HepG2 (cell line): ENCODE results near the gene ZCCHC24. TPM values are rescaled to one million over a fixed set of nuclear protein-coding genes. Genes with fewer than 3 reads are reported as not detected.

Source experiments
- BRD4 ChIP-seq: sonication (generic); formaldehyde crosslinking; IDR thresholded peaks from 2 replicates; pipeline ENCODE4 v1.4.0; 2020; ENCODE audit warnings: missing genetic modification reagents
- GATAD2A ChIP-seq: IDR thresholded peaks from 2 replicates; pipeline ENCODE4 v1.6.1; 2016
- GTF3A ChIP-seq: sonication (generic); formaldehyde crosslinking; conservative IDR thresholded peaks from 2 replicates; pipeline ENCODE4 v1.4.0; 2020; ENCODE audit warnings: mild to moderate bottlenecking, missing genetic modification reagents
- KDM4B ChIP-seq: sonication (generic); formaldehyde crosslinking; IDR thresholded peaks from 2 replicates; pipeline ENCODE4 v1.4.0; 2020; ENCODE audit warnings: missing genetic modification reagents
- MEIS1 ChIP-seq: sonication (generic); formaldehyde crosslinking; IDR thresholded peaks from 2 replicates; pipeline ENCODE4 v1.9.0; 2021; ENCODE audit warnings: mild to moderate bottlenecking, missing genetic modification reagents, moderate library complexity, borderline replicate concordance
- PLRG1 ChIP-seq: fragments of 450-650 bp; conservative IDR thresholded peaks from 2 replicates; pipeline ENCODE4 v1.6.1; 2016
- POLR2AphosphoS5 ChIP-seq: IDR thresholded peaks from 2 replicates; pipeline ENCODE4 v1.6.1; 2012; ENCODE audit warnings: low read depth, low read length
- RORA ChIP-seq: sonication (generic); formaldehyde crosslinking; IDR thresholded peaks from 2 replicates; pipeline ENCODE4 v1.5.0; 2020; ENCODE audit warnings: mild to moderate bottlenecking, missing genetic modification reagents, moderate library complexity
- SAFB2 ChIP-seq: sonication (generic); formaldehyde crosslinking; IDR thresholded peaks from 2 replicates; pipeline ENCODE4 v1.5.1; 2020; ENCODE audit warnings: missing genetic modification reagents, low read depth, mild to moderate bottlenecking, borderline replicate concordance
- SPEN ChIP-seq: sonication (generic); formaldehyde crosslinking; IDR thresholded peaks from 2 replicates; pipeline ENCODE4 v1.5.1; 2020; ENCODE audit warnings: low read depth, mild to moderate bottlenecking, missing genetic modification reagents
- TGIF2 ChIP-seq: IDR thresholded peaks from 2 replicates; pipeline ENCODE4 v1.6.1; 2016; ENCODE audit warnings: control low read depth, missing compliant biosample characterization
- ZFP36L1 ChIP-seq: sonication (generic); formaldehyde crosslinking; IDR thresholded peaks from 2 replicates; pipeline ENCODE4 v1.8.0; 2022; ENCODE audit warnings: mild to moderate bottlenecking, missing genetic modification reagents, moderate library complexity
- ZIK1 ChIP-seq: sonication (generic); formaldehyde crosslinking; IDR thresholded peaks from 2 replicates; pipeline ENCODE4 v1.5.0; 2020; ENCODE audit warnings: mild to moderate bottlenecking, low read depth, missing genetic modification reagents, borderline replicate concordance
- ZNF24 ChIP-seq: fragments of 450-650 bp; IDR thresholded peaks from 2 replicates; pipeline ENCODE4 v1.6.1; 2017; ENCODE audit warnings: antibody characterized with exemption, mild to moderate bottlenecking
- ZNF441 ChIP-seq: sonication (generic); formaldehyde crosslinking; IDR thresholded peaks from 2 replicates; pipeline ENCODE4 v1.7.0; 2021; ENCODE audit warnings: missing genetic modification reagents, borderline replicate concordance
- ZNF614 ChIP-seq: IDR thresholded peaks from 2 replicates; pipeline ENCODE4 v1.6.1; 2018; ENCODE audit warnings: missing biosample characterization, missing genetic modification reagents, inconsistent platforms, borderline replicate concordance
- ZNF670 ChIP-seq: sonication (generic); formaldehyde crosslinking; IDR thresholded peaks from 2 replicates; pipeline ENCODE4 v1.8.0; 2022; ENCODE audit warnings: mild to moderate bottlenecking, missing genetic modification reagents, borderline replicate concordance
- ZNF678 ChIP-seq: sonication (generic); formaldehyde crosslinking; IDR thresholded peaks from 2 replicates; pipeline ENCODE4 v1.4.0; 2020; ENCODE audit warnings: mild to moderate bottlenecking, missing genetic modification reagents
- ZNF7 ChIP-seq: IDR thresholded peaks from 2 replicates; pipeline ENCODE4 v1.6.1; 2016; ENCODE audit warnings: missing biosample characterization, missing genetic modification reagents
- ZNF766 ChIP-seq: sonication (generic); formaldehyde crosslinking; IDR thresholded peaks from 2 replicates; pipeline ENCODE4 v1.5.0; 2020; ENCODE audit warnings: missing genetic modification reagents, borderline replicate concordance
- ZNF776 ChIP-seq: sonication (generic); formaldehyde crosslinking; IDR thresholded peaks from 2 replicates; pipeline ENCODE4 v1.4.0; 2020; ENCODE audit warnings: mild to moderate bottlenecking, missing genetic modification reagents
- ZNF839 ChIP-seq: sonication (generic); formaldehyde crosslinking; IDR thresholded peaks from 2 replicates; pipeline ENCODE4 v1.4.0; 2020; ENCODE audit warnings: missing genetic modification reagents, mild to moderate bottlenecking, borderline replicate concordance
- ZSCAN22 ChIP-seq: sonication (generic); formaldehyde crosslinking; IDR thresholded peaks from 2 replicates; pipeline ENCODE4 v1.4.0; 2020; ENCODE audit warnings: mild to moderate bottlenecking, missing genetic modification reagents
- ZSCAN31 ChIP-seq: sonication (generic); formaldehyde crosslinking; IDR thresholded peaks from 2 replicates; pipeline ENCODE4 v1.5.0; 2020; ENCODE audit warnings: low read depth, mild to moderate bottlenecking, missing genetic modification reagents
- polyA plus RNA-seq, 8 experiments: library from polyadenylated mRNA; depleted of rRNA in 3 of 8; stranded (reverse) in 7 of 8; unstranded in 1 of 8; fragments of >200 nt; fragmentation: Illumina TruSeq in 4 of 8; extraction: Trizol in 4 of 8; gene quantifications; 2 replicates each; pipeline versions ENCODE4 v1.2.1 to v1.2.3, GENCODE V29; 2011 to 2016; ENCODE audit warnings: low read depth in 4 of 8, missing spikeins in 1 of 8, mixed read lengths in 1 of 8; ENCODE audit not compliant: insufficient read depth in 1 of 8
- total RNA-seq, 5 experiments: library from RNA; depleted of rRNA; stranded (reverse); fragments of >200 nt; fragmentation: Illumina TruSeq; extraction: Trizol; gene quantifications; 2 replicates each; pipeline ENCODE4 v1.2.3, GENCODE V29; 2016; ENCODE audit warnings: low read depth in 1 of 5
- TF ChIP-seq, protein P1 (sequence below): sonication (generic); formaldehyde crosslinking; IDR thresholded peaks from 2 replicates; pipeline ENCODE4 v1.9.0; 2021; ENCODE audit warnings: missing genetic modification reagents, borderline replicate concordance
- TF ChIP-seq, protein P2 (sequence below): IDR thresholded peaks from 2 replicates; pipeline ENCODE4 v1.6.1; 2016; ENCODE audit warnings: low read depth, control low read depth
- TF ChIP-seq, protein P3 (sequence below): sonication (generic); formaldehyde crosslinking; IDR thresholded peaks from 2 replicates; pipeline ENCODE4 v1.5.1; 2020; ENCODE audit warnings: mild to moderate bottlenecking, missing genetic modification reagents, moderate library complexity
- TF ChIP-seq, protein P4 (sequence below): sonication (generic); formaldehyde crosslinking; IDR thresholded peaks from 2 replicates; pipeline ENCODE4 v1.4.0; 2020; ENCODE audit warnings: missing genetic modification reagents

Gene ZCCHC24
- total and polyA plus RNA-seq, 2 of the 13 experiments (the other 11 are each of a cell fraction or from before 2014, with no cell fraction given), result 3.1 to 7.9 TPM

DNA sequence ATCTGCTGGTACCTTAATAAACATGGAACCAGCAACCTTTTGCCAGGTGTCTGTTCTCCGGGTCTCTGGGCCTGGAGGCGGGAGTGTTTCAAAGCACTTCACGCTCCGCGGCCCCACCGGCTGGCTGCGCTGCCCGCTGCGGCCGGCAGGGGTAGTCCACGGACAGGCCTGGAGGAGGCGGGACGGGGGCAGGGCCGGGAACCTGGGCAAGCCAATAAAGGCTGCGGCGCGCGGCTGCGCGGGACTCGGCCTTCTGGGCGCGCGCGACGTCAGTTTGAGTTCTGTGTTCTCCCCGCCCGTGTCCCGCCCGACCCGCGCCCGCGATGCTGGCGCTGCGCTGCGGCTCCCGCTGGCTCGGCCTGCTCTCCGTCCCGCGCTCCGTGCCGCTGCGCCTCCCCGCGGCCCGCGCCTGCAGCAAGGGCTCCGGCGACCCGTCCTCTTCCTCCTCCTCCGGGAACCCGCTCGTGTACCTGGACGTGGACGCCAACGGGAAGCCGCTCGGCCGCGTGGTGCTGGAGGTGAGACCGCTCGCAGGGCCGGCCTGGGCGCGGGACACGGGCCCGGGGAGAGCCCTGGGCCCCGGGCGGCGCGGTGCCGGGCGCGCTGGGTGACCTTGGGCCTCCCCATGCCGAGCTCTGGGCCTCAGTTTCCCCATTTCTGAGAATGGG is 98.1 kb downstream of the ZCCHC24 start, which contains the start of gene PPIF (continued):
- TF ChIP-seq, protein P1, sequence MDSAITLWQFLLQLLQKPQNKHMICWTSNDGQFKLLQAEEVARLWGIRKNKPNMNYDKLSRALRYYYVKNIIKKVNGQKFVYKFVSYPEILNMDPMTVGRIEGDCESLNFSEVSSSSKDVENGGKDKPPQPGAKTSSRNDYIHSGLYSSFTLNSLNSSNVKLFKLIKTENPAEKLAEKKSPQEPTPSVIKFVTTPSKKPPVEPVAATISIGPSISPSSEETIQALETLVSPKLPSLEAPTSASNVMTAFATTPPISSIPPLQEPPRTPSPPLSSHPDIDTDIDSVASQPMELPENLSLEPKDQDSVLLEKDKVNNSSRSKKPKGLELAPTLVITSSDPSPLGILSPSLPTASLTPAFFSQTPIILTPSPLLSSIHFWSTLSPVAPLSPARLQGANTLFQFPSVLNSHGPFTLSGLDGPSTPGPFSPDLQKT (CRISPR knock-in tag), result no peak
- no peak for TF ChIP-seq BRD4 (CRISPR knock-in tag)
- TF ChIP-seq ZFP36L1 (CRISPR knock-in tag), result no peak
- peak; percentile 63; the same call in 1 of the 2 replicates for TF ChIP-seq ZNF614 (CRISPR knock-in tag)
- 0 out of 2 replicates have a peak, but pooled peaks have one; percentile 69 for TF ChIP-seq SAFB2
- peak; percentile 76; the same call in 1 of the 2 replicates for TF ChIP-seq ZNF441 (CRISPR knock-in tag)
- TF ChIP-seq ZNF766 (CRISPR knock-in tag), result peak; percentile 71; the same call in 1 of the 2 replicates
- TF ChIP-seq, protein P2, sequence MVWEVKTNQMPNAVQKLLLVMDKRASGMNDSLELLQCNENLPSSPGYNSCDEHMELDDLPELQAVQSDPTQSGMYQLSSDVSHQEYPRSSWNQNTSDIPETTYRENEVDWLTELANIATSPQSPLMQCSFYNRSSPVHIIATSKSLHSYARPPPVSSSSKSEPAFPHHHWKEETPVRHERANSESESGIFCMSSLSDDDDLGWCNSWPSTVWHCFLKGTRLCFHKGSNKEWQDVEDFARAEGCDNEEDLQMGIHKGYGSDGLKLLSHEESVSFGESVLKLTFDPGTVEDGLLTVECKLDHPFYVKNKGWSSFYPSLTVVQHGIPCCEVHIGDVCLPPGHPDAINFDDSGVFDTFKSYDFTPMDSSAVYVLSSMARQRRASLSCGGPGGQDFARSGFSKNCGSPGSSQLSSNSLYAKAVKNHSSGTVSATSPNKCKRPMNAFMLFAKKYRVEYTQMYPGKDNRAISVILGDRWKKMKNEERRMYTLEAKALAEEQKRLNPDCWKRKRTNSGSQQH, result 0 out of 2 replicates have a peak, but pooled peaks have one; percentile 57
- no peak for TF ChIP-seq MEIS1 (CRISPR knock-in tag)
- TF ChIP-seq PLRG1, result no peak
- TF ChIP-seq, protein P3, sequence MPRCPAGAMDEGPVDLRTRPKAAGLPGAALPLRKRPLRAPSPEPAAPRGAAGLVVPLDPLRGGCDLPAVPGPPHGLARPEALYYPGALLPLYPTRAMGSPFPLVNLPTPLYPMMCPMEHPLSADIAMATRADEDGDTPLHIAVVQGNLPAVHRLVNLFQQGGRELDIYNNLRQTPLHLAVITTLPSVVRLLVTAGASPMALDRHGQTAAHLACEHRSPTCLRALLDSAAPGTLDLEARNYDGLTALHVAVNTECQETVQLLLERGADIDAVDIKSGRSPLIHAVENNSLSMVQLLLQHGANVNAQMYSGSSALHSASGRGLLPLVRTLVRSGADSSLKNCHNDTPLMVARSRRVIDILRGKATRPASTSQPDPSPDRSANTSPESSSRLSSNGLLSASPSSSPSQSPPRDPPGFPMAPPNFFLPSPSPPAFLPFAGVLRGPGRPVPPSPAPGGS (CRISPR knock-in tag), result peak; percentile 76; the same call in 1 of the 2 replicates
- 0 out of 2 replicates have a peak, but pooled peaks have one; percentile 50 for TF ChIP-seq ZNF678
- peak; percentile 81; the same call in 1 of the 2 replicates for TF ChIP-seq ZNF776
- 0 out of 2 replicates have a peak, but pooled peaks have one; percentile 48 for TF ChIP-seq KDM4B (CRISPR knock-in tag)
- TF ChIP-seq ZNF839 (CRISPR knock-in tag), result 0 out of 2 replicates have a peak, but pooled peaks have one; percentile 13
- TF ChIP-seq ZIK1 (CRISPR knock-in tag), result no peak
- 0 out of 2 replicates have a peak, but pooled peaks have one; percentile 27 for TF ChIP-seq GATAD2A (CRISPR knock-in tag)
- no peak for TF ChIP-seq ZNF7 (CRISPR knock-in tag)
- no peak for TF ChIP-seq ZSCAN22 (CRISPR knock-in tag)
- TF ChIP-seq ZSCAN31 (CRISPR knock-in tag), result peak; percentile 75
- 0 out of 2 replicates have a peak, but pooled peaks have one; percentile 22 for TF ChIP-seq RORA (CRISPR knock-in tag)
- TF ChIP-seq GTF3A (CRISPR knock-in tag), result no peak
- TF ChIP-seq TGIF2 (CRISPR knock-in tag), result peak; percentile 6; the same call in 1 of the 2 replicates
- no peak for TF ChIP-seq ZNF24
- TF ChIP-seq, protein P4, sequence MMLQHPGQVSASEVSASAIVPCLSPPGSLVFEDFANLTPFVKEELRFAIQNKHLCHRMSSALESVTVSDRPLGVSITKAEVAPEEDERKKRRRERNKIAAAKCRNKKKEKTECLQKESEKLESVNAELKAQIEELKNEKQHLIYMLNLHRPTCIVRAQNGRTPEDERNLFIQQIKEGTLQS (CRISPR knock-in tag), result no peak
- TF ChIP-seq SPEN (CRISPR knock-in tag), result peak; percentile 59
- peak; percentile 66; the same call in 1 of the 2 replicates for TF ChIP-seq ZNF670
- TF ChIP-seq POLR2AphosphoS5, result peak; percentile 89
